Naive thymus-derived CD8-positive, alpha-beta T cell (primary cell): Measurements from ENCODE around the gene IL12A. TPM values are rescaled to one million over a fixed set of nuclear protein-coding genes. Genes with fewer than 3 reads are reported as not detected.

Experiments used
- ATAC-seq, 2 donors: fragments of 150-1000 bp; cut with Tn5 transposase in 1 of 2; sonication (Bioruptor Pico), chemical (Tn5 transposase) in 1 of 2; 1 replicate in 1 of 2; 2 replicates in 1 of 2; pipeline ENCODE4 v1.10.0; 2021; ENCODE audit warnings: mild to moderate bottlenecking in 2 of 2, moderate library complexity in 2 of 2
- POLR2A ChIA-PET: fragments of 350-600 bp; sonication (Branson Sonifier 250); formaldehyde crosslinking; loops from one replicate; lab custom pipeline; 2021; ENCODE audit warnings: antibody characterized with exemption; lab: Charles Lee
- DNase-seq, 10 donors: peaks; one replicate each; pipeline versions ENCODE4 v3.0.0 to v3.0.0-alpha.2; 2020 to 2022
- H3K27ac Mint-ChIP-seq, 10 donors: one replicate each; pipeline ENCODE4 v1.8.0; 2020 to 2022; ENCODE audit warnings: mild to moderate bottlenecking in 10 of 10, mixed read lengths in 10 of 10, moderate library complexity in 4 of 10, inconsistent platforms in 1 of 10
- H3K27me3 Mint-ChIP-seq, 5 donors: one replicate each; pipeline ENCODE4 v1.8.0; 2021 to 2022; ENCODE audit warnings: mixed read lengths in 5 of 5
- H3K36me3 Mint-ChIP-seq, 3 donors: one replicate each; pipeline ENCODE4 v1.8.0; 2020 to 2022; ENCODE audit warnings: mixed read lengths in 3 of 3, mild to moderate bottlenecking in 2 of 3, inconsistent platforms in 1 of 3
- H3K4me1 Mint-ChIP-seq, 4 donors: one replicate each; pipeline ENCODE4 v1.8.0; 2021 to 2022; ENCODE audit warnings: mixed read lengths in 4 of 4
- H3K4me3 Mint-ChIP-seq, 10 donors: one replicate each; pipeline ENCODE4 v1.8.0; 2020 to 2022; ENCODE audit warnings: mild to moderate bottlenecking in 10 of 10, mixed read lengths in 10 of 10, moderate library complexity in 6 of 10, inconsistent platforms in 1 of 10
- H3K9me3 Mint-ChIP-seq, 9 donors: one replicate each; pipeline ENCODE4 v1.8.0; 2020 to 2022; ENCODE audit warnings: mixed read lengths in 9 of 9, mild to moderate bottlenecking in 3 of 9, inconsistent platforms in 1 of 9, moderate library complexity in 1 of 9
- polyA plus RNA-seq, 3 donors: library from polyadenylated mRNA; unstranded; fragments of 300-500 nt; fragmentation: Illumina TruSeq; gene quantifications; one replicate each; pipeline ENCODE4 v1.2.3, GENCODE V29; 2021
- total RNA-seq, 8 experiments: library from RNA in 2 of 8; stranded (reverse) in 2 of 8; gene quantifications; one replicate each; pipeline ENCODE4 v1.2.3 and lab custom pipeline; 2021 to 2026

Gene IL12A
- total and polyA plus RNA-seq, 5 experiments from 2014 or later, result 0.37 to 3.0 (median 0.60) TPM

DNA sequence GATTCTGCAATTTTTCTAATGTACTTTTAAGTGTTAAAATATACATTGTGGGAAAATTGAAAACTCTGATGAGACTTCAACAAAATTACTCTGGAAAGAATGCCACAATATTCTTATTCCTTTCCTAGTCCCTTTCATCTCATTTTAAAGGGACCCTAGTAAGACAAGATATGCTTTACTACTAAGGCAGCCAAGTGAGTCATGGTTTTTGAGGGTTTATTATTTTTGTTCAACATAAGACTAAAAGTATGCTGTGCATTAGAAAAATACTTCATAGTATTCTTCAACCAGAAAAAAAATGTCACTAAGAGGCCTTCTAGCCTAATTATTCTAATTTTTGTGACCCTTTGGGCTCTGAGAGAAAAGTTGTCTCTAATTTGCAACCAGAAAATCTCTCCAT lies 7.4 kb downstream of the IL12A start:
- no peak for ATAC-seq

DNA sequence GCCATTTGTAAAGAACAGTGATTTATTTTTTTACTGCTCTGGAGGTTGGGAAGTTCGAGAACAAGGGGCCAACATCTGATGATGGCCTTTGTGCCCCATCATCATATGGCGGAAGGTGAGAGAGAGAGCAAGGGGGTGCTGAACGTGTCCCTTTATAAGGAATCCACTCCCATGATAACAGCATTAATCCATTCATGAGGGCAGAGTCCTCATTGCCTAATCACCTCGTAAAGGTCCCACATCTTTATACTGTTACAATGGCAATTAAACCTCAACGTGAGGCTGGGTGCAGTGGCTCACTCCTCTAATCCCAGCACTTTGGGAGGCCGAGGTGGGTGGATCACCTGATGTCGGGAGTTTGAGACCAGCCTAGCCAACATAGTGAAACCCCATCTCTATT lies 8.3 kb downstream of the IL12A start:
- DNase-seq, result no peak
- H3K9me3 Mint-ChIP-seq, result no peaks in the 10 kb centered on the region
- H3K27ac Mint-ChIP-seq, result no peak overlapping the region
- H3K4me1 Mint-ChIP-seq, result peaks cover 0 to 2% (median under 1%) of the 10 kb centered on the region in 4 donors
- H3K4me3 Mint-ChIP-seq, result no peak overlapping the region
- no peaks in the 10 kb centered on the region for H3K27me3 Mint-ChIP-seq
- H3K36me3 Mint-ChIP-seq, result peaks cover 0 to 8% (median 5%) of the 10 kb centered on the region in 3 donors
- ATAC-seq, result no peak
- POLR2A ChIA-PET, result no interaction called here

More for the DNA sequence above, 7.4 kb downstream of the IL12A start:
- H3K36me3 Mint-ChIP-seq, result peaks cover 0 to 8% (median 5%) of the 10 kb centered on the region in 3 donors
- no peak overlapping the region for H3K27ac Mint-ChIP-seq
- POLR2A ChIA-PET, result no interaction called here
- no peak for DNase-seq
- H3K27me3 Mint-ChIP-seq, result no peaks in the 10 kb centered on the region
- peaks cover 0 to 4% (median 2%) of the 10 kb centered on the region in 4 donors for H3K4me1 Mint-ChIP-seq
- H3K4me3 Mint-ChIP-seq, result no peak overlapping the region
- H3K9me3 Mint-ChIP-seq, result no peaks in the 10 kb centered on the region

DNA sequence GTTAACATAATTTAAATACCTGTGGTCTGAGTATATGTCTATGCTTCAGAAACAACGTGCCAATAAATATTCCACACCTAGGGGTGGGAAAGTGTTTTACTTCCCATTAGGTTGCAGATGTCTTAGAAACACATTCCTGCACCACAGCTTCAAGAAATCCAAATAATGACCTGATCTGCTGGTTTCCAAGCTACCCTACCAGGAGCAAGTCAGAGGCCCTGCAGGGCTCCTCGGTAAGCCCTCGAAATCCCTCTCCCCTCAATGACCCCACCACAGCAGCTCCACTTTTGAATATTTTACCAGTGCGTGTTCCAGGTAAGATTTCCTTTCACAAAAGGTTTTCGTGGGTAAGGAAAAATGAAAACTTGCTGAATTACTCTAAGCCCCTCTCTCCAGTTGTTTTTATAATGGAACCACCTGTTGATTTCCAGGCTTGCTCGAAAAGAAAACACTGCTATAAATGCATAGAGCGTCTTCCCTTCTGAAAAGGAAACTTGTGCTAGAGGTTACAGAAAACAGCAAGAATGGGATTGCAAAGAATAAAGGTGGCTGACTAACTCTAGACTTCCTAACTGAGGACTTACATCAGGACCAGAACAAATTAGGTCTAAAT lies 12.6 kb downstream of the IL12A start:
- peaks cover 0 to 3% (median 0%) of the 10 kb centered on the region in 3 donors for H3K36me3 Mint-ChIP-seq
- H3K9me3 Mint-ChIP-seq, result no peaks in the 10 kb centered on the region
- H3K4me3 Mint-ChIP-seq, result no peak overlapping the region
- H3K4me1 Mint-ChIP-seq, result no peaks in the 10 kb centered on the region
- no peak for DNase-seq
- POLR2A ChIA-PET, result no interaction called here
- H3K27ac Mint-ChIP-seq, result no peak overlapping the region
- no peaks in the 10 kb centered on the region for H3K27me3 Mint-ChIP-seq
- ATAC-seq, result no peak

DNA sequence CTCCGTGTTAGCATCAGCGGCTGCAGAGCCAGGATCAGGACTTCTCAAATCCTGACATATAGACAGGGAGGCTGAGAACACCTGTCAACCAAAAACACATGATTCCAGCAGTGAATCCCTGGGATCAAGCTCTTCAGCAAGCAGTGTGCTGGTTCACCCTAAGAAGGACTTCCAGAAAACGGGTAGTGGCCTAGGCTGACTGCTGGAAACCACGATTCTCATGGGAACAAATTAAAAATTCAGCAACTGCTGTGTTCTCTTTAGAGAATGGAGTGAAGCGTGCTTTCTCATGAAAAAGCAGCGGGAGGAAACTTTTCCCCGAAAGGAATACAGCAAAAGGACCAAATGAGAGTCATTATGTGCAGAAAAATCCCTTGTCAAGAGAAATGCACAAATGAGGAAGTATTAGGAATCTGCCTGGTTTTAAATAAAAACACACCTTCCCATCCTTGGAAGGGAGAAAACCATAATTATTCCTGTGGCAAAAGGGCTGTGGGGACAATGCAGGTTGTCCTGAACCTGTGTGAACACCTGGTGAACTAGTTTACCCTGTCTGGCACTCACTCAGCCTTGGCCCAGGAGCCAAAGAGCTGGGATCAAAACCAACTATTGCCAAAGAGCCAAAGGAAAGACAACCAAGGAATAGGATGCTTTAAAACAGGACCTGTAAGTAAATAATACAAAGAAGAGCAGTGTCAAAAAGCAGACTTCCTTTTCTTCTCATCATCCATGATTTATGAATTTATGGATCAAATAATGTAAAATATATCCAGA lies 13.4 kb downstream of the IL12A start:
- Mint-ChIP-seq H3K27ac (no peak overlapping the region), H3K27me3 (peaks cover 0 to 3% (median 0%) of the 10 kb centered on the region in 5 donors), H3K4me1 (peaks cover 0 to 3% (median 0%) of the 10 kb centered on the region in 4 donors), H3K4me3 (no peak overlapping the region), H3K36me3 (no peaks in the 10 kb centered on the region), H3K9me3 (no peaks in the 10 kb centered on the region)
- POLR2A ChIA-PET, result no interaction called here
- DNase-seq, result no peak
- ATAC-seq, result no peak

DNA sequence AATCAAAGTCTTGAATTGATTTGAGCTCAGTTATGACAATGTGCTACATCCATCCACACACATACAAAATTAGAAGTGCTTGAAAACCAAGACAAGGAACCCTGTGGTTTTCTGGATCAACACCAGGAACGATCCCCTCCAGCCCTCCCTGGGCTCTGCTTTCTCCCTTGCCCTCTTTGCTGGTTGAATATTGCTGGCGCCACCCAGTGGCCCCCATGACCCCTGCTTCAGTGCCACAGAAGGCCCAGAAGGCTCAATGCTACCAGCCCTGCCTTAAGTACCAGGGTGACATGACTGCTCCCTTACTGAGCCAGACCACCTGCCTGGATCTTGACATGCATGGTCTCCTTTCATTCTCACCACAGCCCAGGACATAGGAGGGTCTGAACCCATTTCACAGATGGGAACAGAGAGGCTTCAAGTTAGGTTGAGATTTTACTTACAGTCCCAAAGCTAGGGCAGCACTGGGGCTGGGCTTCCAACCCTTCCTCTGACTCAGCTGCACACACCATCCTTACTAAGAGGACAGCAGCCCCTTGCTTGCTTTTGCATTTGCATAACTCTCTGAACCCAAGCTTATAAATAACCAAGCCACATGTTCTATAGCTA lies 15.0 kb downstream of the IL12A start:
- ATAC-seq, result peak; percentile 42 to 62
- Mint-ChIP-seq H3K9me3 (no peaks in the 10 kb centered on the region), H3K4me3 (no peak overlapping the region), H3K4me1 (peaks cover 0 to 3% (median 0%) of the 10 kb centered on the region in 4 donors), H3K27ac (no peak overlapping the region), H3K27me3 (peaks cover 0 to 3% (median 0%) of the 10 kb centered on the region in 5 donors), H3K36me3 (no peaks in the 10 kb centered on the region)
- POLR2A ChIA-PET, result no interaction called here
- DNase-seq, result peak in 1 of 10 donors; percentile 12

DNA sequence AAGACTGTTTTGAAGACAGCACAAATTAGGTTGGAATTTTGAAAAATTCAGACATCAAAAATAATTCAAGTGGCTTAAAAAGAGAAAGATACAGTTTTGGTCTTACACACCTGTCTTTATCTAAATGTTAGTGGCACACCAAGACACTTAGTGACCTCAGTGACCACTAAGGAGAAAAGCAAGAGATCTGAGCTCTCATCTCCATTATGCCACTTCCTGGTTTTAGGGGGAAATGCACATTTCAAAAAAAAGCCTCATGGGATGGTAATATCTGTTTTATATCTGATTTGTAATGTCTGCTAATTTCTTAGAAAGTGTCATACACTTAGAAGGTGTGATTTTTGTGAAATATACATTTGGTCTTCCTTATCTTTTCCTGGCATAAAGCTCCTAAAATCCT lies 16.4 kb downstream of the IL12A start:
- ATAC-seq, result no peak
- no peak for DNase-seq
- Mint-ChIP-seq H3K27me3 (peaks cover 0 to 3% (median 0%) of the 10 kb centered on the region in 5 donors), H3K4me3 (no peak overlapping the region), H3K36me3 (no peaks in the 10 kb centered on the region), H3K4me1 (peaks cover 0 to 3% (median 0%) of the 10 kb centered on the region in 4 donors), H3K27ac (no peak overlapping the region), H3K9me3 (no peaks in the 10 kb centered on the region)
- POLR2A ChIA-PET, result interaction anchor here (1.6 kb wide), 1 partner anchor 16 kb away, joined by 4 read pairs; the partner anchor contains the start of gene IL12A

DNA sequence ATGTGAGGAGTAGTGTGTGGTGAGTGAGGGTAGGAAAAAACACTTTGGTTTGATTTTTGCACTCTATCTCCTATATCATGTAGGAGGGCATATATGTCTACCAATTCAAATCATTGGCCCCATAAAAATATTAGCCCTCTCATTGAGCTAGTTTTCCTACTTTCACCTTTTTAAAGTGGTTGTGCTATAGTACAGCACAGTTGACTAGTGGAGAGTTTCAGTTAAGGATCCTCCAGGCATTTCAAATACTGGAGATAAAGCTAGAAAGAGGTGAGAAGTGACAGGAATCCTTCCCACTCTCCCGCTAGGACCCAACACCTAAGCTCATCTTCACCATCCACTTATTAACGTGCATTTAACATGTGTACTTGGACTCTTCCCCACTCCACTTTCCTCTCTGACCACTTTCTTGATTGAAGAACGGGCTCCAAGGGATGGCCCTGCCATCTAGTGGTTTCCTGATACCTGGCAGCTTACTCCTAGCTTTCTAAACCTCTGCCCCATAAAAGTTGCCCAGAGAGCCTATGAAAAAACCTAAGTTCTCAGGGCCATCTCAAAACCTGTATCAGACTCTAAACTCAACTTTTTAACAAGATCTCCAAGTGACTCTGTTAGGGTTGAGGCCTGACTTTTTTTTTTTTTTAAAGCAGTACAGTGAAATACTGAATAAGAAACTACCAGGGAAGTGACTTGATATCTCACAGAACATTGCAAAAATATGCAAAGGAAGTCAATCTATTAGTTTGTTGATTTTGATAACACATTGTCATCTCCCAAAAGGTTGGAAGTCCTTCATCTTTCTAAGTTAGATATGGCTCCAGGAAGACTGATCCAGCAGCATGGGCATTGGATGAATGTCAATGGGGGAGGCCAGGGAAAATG lies 17.9 kb downstream of the IL12A start:
- POLR2A ChIA-PET, result interaction anchor here (0.6 to 1.6 kb wide), 2 partner anchors 18 to 45 kb away, joined by 4 to 5 read pairs; partner anchors contain the start of gene IL12A
- Mint-ChIP-seq H3K36me3 (no peaks in the 10 kb centered on the region), H3K4me1 (peaks cover 0 to 5% (median 1%) of the 10 kb centered on the region in 4 donors), H3K9me3 (no peaks in the 10 kb centered on the region), H3K27me3 (peaks cover 0 to 3% (median 0%) of the 10 kb centered on the region in 5 donors), H3K4me3 (no peak overlapping the region), H3K27ac (no peak overlapping the region)
- ATAC-seq (no peak), DNase-seq (no peak)

DNA sequence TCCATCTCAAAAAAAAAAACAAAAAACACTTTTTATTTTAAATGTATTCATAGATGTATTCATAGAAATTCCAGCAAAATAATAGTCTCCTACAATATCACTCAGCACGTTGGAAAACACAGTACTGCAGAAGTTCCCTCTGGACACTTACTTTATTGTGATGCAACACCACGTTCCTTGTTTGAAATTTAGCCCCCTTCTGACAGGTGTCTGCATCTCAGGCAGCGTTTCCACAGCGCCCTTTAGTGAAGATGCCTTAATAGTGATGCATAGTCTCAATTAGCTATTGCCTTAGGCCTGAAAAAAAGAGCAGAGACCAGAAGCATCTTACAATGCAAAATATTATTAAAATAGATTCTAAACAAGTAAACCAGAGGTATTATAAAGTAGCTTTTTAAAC lies 20.3 kb downstream of the IL12A start:
- DNase-seq, result no peak

DNA sequence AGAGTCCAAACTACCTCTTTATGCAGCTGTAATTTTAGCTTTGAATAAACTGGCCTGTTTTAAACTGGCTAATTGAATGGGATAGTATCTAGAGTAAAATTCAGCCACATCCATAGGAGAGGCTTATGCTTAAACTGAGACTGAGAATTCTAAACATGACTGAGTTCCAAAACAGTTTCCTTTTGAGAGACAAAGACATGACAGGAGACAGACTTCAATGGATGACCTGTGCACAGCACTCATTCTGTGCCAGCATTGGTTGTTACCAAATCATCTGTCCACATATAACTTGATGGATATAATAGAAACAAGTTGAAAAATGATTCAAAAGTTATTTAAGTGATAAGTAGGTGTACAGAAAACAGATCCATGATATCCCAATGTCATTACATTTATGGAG lies 20.9 kb downstream of the IL12A start:
- peaks cover 0 to 15% (median 3%) of the 10 kb centered on the region in 4 donors for H3K4me1 Mint-ChIP-seq
- H3K4me3 Mint-ChIP-seq, result no peak overlapping the region
- H3K27me3 Mint-ChIP-seq, result peaks cover 0 to 3% (median 0%) of the 10 kb centered on the region in 5 donors
- no peaks in the 10 kb centered on the region for H3K9me3 Mint-ChIP-seq
- no peak overlapping the region for H3K27ac Mint-ChIP-seq
- no peaks in the 10 kb centered on the region for H3K36me3 Mint-ChIP-seq
- no peak for DNase-seq
- POLR2A ChIA-PET, result no interaction called here
- no peak for ATAC-seq

More for the DNA sequence above, 20.3 kb downstream of the IL12A start:
- no peaks in the 10 kb centered on the region for H3K9me3 Mint-ChIP-seq
- peaks cover 0 to 3% (median 0%) of the 10 kb centered on the region in 5 donors for H3K27me3 Mint-ChIP-seq
- H3K4me1 Mint-ChIP-seq, result peaks cover 0 to 15% (median 3%) of the 10 kb centered on the region in 4 donors
- POLR2A ChIA-PET, result no interaction called here
- no peaks in the 10 kb centered on the region for H3K36me3 Mint-ChIP-seq
- no peak for ATAC-seq
- H3K4me3 Mint-ChIP-seq, result no peak overlapping the region
- no peak overlapping the region for H3K27ac Mint-ChIP-seq

DNA sequence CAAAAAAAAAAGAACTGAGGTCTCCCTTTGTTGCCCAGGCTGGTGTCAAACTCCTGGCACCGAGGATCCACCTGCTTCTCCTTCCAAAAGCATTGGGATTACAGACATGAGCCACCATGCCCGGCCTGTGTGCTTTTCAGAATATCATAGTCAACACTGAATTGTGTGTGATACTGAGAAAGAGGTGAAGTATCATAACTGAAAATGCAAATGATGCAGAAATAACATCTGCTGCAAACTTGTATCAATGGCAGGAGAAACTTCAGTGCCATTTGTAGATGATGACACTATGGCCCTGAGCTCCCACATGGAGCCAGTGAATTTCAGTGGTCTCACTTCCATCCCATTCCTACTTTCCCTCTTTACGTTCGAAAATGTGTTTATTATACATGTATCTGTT lies 21.9 kb downstream of the IL12A start:
- H3K36me3 Mint-ChIP-seq, result no peaks in the 10 kb centered on the region
- H3K4me3 Mint-ChIP-seq, result no peak overlapping the region
- POLR2A ChIA-PET, result no interaction called here
- peaks cover 0 to 3% (median 0%) of the 10 kb centered on the region in 5 donors for H3K27me3 Mint-ChIP-seq
- ATAC-seq, result no peak
- no peak for DNase-seq
- H3K9me3 Mint-ChIP-seq, result no peaks in the 10 kb centered on the region
- no peak overlapping the region for H3K27ac Mint-ChIP-seq
- H3K4me1 Mint-ChIP-seq, result peaks cover 0 to 15% (median 3%) of the 10 kb centered on the region in 4 donors

DNA sequence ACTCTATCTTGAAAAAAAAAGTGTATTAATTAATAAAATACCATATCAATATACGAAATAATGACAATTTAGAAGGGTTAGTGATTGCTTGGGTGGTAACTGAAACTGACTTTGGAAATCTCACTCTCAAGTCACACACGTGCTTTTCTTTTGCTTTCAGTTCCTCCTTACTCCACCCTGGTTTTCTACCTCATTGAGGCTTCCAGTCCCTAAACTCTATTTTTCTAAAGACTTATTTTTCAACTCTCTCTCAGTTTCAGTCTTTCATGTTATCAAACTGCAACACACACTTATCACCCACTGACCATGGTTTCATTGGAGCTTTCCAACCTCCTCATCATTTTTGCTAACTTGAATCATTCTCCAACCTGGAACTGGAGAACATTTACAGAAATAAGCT lies 23.5 kb downstream of the IL12A start:
- no peak for ATAC-seq
- peaks cover 0 to 1% (median 0%) of the 10 kb centered on the region in 5 donors for H3K27me3 Mint-ChIP-seq
- DNase-seq, result no peak
- POLR2A ChIA-PET, result no interaction called here
- peaks cover 0 to 15% (median 2%) of the 10 kb centered on the region in 4 donors for H3K4me1 Mint-ChIP-seq
- no peaks in the 10 kb centered on the region for H3K36me3 Mint-ChIP-seq
- H3K4me3 Mint-ChIP-seq, result no peak overlapping the region
- peak overlapping the region in 1 of 10 donors; percentile 14 for H3K27ac Mint-ChIP-seq
- no peaks in the 10 kb centered on the region for H3K9me3 Mint-ChIP-seq

DNA sequence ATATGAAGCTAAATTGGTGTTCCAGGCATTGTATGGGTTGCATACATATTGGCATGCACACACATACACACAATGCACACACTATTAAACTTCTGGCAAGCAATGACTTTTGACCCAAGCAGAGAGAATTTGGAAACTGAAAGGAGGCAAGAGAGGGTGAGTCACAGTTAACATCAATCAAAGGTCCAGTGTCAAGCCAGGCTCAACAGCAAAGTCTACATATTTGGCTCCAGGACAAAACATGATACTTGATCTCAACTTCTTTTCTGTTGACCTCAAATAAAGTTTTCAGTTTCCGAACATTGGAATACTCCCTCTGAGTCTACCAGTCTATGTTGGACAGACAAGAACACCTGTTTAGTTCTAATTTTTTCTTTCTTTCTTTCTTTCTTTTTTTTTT lies 28.3 kb downstream of the IL12A start:
- H3K9me3 Mint-ChIP-seq, result no peaks in the 10 kb centered on the region
- DNase-seq (no peak), ATAC-seq (no peak)

More for the DNA sequence above, 28.3 kb downstream of the IL12A start:
- H3K27me3 Mint-ChIP-seq, result peaks cover 1 to 21% (median 6%) of the 10 kb centered on the region in 5 donors
- H3K36me3 Mint-ChIP-seq, result no peaks in the 10 kb centered on the region
- POLR2A ChIA-PET, result no interaction called here
- H3K4me1 Mint-ChIP-seq, result peaks cover 0 to 8% (median 2%) of the 10 kb centered on the region in 4 donors
- no peak overlapping the region for H3K4me3 Mint-ChIP-seq
- H3K27ac Mint-ChIP-seq, result no peak overlapping the region
